CD4-positive, CD25-positive, alpha-beta regulatory T cell (primary cell): ENCODE measurements around the gene ATP9B. TPM values are rescaled to one million over a fixed set of nuclear protein-coding genes. Genes with fewer than 3 reads are reported as not detected.
A peak's percentile ranks its signal among the peaks of the same experiment; 100 is the strongest.

Source experiments
- ATAC-seq, 2 donors: fragments of 150-1000 bp; cut with Tn5 transposase; one replicate each; pipeline ENCODE4 v1.10.0; 2021; ENCODE audit warnings: low read depth in 2 of 2, moderate number of reproducible peaks in 2 of 2, moderate library complexity in 1 of 2
- DNase-seq, 3 donors: peaks; one replicate each; pipeline versions ENCODE4 v3.0.0 to v3.0.0-alpha.2; 2012 to 2022; ENCODE audit warnings: mixed read lengths in 1 of 3
- H3K27ac ChIP-seq: one replicate; pipeline ENCODE4 v1.7.0; 2013; ENCODE audit warnings: mild to moderate bottlenecking, low read length; ENCODE audit not compliant: insufficient read depth, poor library complexity, severe bottlenecking
- H3K27me3 ChIP-seq: one replicate; pipeline ENCODE4 v1.7.0; 2013; ENCODE audit warnings: low read length; ENCODE audit not compliant: control insufficient read depth, insufficient read depth
- H3K36me3 ChIP-seq: one replicate; pipeline ENCODE4 v1.7.0; 2013; ENCODE audit warnings: mild to moderate bottlenecking, low read length, moderate library complexity; ENCODE audit not compliant: control insufficient read depth, insufficient read depth
- H3K4me1 ChIP-seq: 2 replicates; pipeline ENCODE4 v1.7.0; 2013; ENCODE audit warnings: mild to moderate bottlenecking, low read length; ENCODE audit not compliant: insufficient read depth, control insufficient read depth, poor library complexity, severe bottlenecking
- H3K4me3 ChIP-seq: one replicate; pipeline ENCODE4 v1.7.0; 2013; ENCODE audit warnings: low read depth, mild to moderate bottlenecking, low read length, moderate library complexity
- H3K9me3 ChIP-seq, 2 experiments: 1 replicate in 1 of 2; 2 replicates in 1 of 2; pipeline ENCODE4 v1.7.0; 2013; ENCODE audit warnings: low read length in 2 of 2, mild to moderate bottlenecking in 1 of 2, moderate library complexity in 1 of 2; ENCODE audit not compliant: control insufficient read depth in 2 of 2
- H3K27ac Mint-ChIP-seq, 3 donors: one replicate each; pipeline ENCODE4 v1.8.0; 2020 to 2022; ENCODE audit warnings: mild to moderate bottlenecking in 3 of 3, mixed read lengths in 3 of 3, moderate library complexity in 2 of 3
- H3K27me3 Mint-ChIP-seq: one replicate; pipeline ENCODE4 v1.8.0; 2022; ENCODE audit warnings: mild to moderate bottlenecking, mixed read lengths
- H3K36me3 Mint-ChIP-seq: one replicate; pipeline ENCODE4 v1.8.0; 2020; ENCODE audit warnings: mixed read lengths
- H3K4me1 Mint-ChIP-seq, 4 donors: one replicate each; pipeline ENCODE4 v1.8.0; 2020 to 2022; ENCODE audit warnings: mixed read lengths in 4 of 4, mild to moderate bottlenecking in 1 of 4
- H3K4me3 Mint-ChIP-seq, 4 donors: one replicate each; pipeline ENCODE4 v1.8.0; 2020 to 2022; ENCODE audit warnings: mild to moderate bottlenecking in 4 of 4, mixed read lengths in 4 of 4, moderate library complexity in 3 of 4
- H3K9me3 Mint-ChIP-seq, 7 donors: one replicate each; pipeline ENCODE4 v1.8.0; 2020 to 2022; ENCODE audit warnings: mixed read lengths in 7 of 7, mild to moderate bottlenecking in 3 of 7, moderate library complexity in 2 of 7
- polyA plus RNA-seq, 4 donors: library from polyadenylated mRNA; unstranded; fragments of 300-500 nt; fragmentation: Illumina TruSeq; gene quantifications; one replicate each; pipeline ENCODE4 v1.2.3, GENCODE V29; 2021
- total RNA-seq: library from RNA; stranded (reverse); gene quantifications from one replicate; pipeline ENCODE4 v1.2.3, GENCODE V29; 2022

The ATP9B gene
- total and polyA plus RNA-seq, 5 donors from 2014 or later: 14.1 to 75.3 (median 17.6) TPM

DNA sequence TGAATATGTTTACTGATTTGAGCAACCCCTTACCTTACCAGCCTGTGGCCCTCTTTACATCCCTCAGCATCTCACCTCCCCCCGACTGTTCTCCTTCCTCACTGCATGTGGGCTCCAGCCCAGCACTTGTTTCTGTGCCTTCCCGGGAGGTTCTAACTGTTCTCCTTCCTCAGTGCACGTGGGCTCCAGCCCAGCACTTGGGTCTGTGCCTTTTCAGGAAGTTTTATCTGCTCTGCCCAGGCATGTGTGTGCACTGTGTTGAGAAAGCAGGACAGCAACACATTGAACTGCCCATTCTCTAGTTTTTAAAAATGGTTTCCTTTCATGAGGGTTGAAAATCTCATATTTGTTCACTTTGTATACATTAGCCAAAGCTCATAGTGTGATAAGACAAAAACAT is 158.4 kb downstream of the ATP9B start:
- peaks cover 29% of the 10 kb centered on the region for H3K36me3 Mint-ChIP-seq
- no peaks in the 10 kb centered on the region for H3K4me1 ChIP-seq
- peak overlapping the region in 2 of 3 donors; percentile 58 to 73 for H3K27ac Mint-ChIP-seq
- H3K27me3 ChIP-seq: no peaks in the 10 kb centered on the region
- no peak for ATAC-seq
- H3K4me1 Mint-ChIP-seq: peaks cover 0 to 15% (median 4%) of the 10 kb centered on the region in 4 donors
- H3K9me3 Mint-ChIP-seq: peaks cover 0 to 1% (median 0%) of the 10 kb centered on the region in 7 donors
- H3K27ac ChIP-seq: no peak overlapping the region
- no peak for DNase-seq
- H3K36me3 ChIP-seq: peaks cover 11% of the 10 kb centered on the region
- no peak overlapping the region for H3K4me3 ChIP-seq
- H3K9me3 ChIP-seq: no peaks in the 10 kb centered on the region
- H3K4me3 Mint-ChIP-seq: no peak overlapping the region
- no peaks in the 10 kb centered on the region for H3K27me3 Mint-ChIP-seq

DNA sequence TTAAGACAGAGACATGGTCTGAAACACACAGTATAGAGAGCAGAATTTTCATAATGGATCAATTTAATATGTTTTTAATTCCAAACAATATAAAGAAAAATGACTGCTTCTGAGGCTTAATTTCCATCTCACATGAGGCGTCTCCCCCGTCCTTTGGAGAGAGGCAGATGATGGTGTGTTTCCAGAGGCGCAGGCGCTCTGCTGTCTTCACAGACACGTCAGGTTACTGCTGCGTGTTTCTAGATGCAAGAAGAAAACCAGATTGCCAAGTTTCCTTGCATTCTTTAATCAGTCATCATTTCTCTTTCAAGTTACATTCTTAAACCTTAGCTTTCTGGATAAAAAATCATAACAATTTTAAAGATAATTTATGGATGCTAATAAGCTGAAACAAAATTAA is 160.2 kb downstream of the ATP9B start:
- Mint-ChIP-seq H3K27me3 (no peaks in the 10 kb centered on the region), H3K9me3 (peaks cover 0 to 1% (median 0%) of the 10 kb centered on the region in 7 donors), H3K4me3 (no peak overlapping the region), H3K36me3 (peaks cover 29% of the 10 kb centered on the region), H3K4me1 (peaks cover 0 to 19% (median 9%) of the 10 kb centered on the region in 4 donors), H3K27ac (no peak overlapping the region)
- H3K27ac ChIP-seq: no peak overlapping the region
- peaks cover 9% of the 10 kb centered on the region for H3K36me3 ChIP-seq
- no peaks in the 10 kb centered on the region for H3K4me1 ChIP-seq
- no peak overlapping the region for H3K4me3 ChIP-seq
- no peak for DNase-seq
- H3K9me3 ChIP-seq: no peaks in the 10 kb centered on the region
- ATAC-seq: no peak
- no peaks in the 10 kb centered on the region for H3K27me3 ChIP-seq

DNA sequence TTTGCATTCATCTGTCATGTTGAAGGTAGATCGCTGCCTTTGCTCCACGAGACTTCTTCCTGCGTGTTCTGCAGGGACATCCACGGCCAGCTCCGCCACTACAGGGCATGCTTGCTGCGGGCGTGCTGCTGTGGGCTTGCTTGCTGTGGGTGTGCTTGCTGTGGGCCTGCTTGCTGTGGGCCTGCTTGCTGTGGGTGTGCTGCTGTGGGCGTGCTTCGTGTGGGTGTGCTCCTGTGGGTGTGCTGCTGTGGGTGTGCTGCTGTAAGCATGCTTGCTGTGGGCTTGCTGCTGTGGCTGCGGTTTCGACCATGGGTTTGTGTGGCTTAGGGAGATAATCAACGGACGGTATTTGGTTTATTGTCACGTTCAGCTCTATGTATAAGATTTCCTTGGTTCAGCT is 165.2 kb downstream of the ATP9B start:
- H3K4me1 ChIP-seq: no peaks in the 10 kb centered on the region
- Mint-ChIP-seq H3K27ac (no peak overlapping the region), H3K4me3 (peak overlapping the region in 1 of 4 donors; percentile 13), H3K4me1 (peaks cover 6 to 17% (median 9%) of the 10 kb centered on the region in 4 donors), H3K27me3 (no peaks in the 10 kb centered on the region), H3K36me3 (peaks cover 11% of the 10 kb centered on the region), H3K9me3 (peaks cover 0 to 4% (median 0%) of the 10 kb centered on the region in 7 donors)
- no peaks in the 10 kb centered on the region for H3K9me3 ChIP-seq
- ATAC-seq: no peak
- DNase-seq: no peak
- H3K36me3 ChIP-seq: no peaks in the 10 kb centered on the region
- H3K4me3 ChIP-seq: no peak overlapping the region
- H3K27me3 ChIP-seq: no peaks in the 10 kb centered on the region
- H3K27ac ChIP-seq: no peak overlapping the region

DNA sequence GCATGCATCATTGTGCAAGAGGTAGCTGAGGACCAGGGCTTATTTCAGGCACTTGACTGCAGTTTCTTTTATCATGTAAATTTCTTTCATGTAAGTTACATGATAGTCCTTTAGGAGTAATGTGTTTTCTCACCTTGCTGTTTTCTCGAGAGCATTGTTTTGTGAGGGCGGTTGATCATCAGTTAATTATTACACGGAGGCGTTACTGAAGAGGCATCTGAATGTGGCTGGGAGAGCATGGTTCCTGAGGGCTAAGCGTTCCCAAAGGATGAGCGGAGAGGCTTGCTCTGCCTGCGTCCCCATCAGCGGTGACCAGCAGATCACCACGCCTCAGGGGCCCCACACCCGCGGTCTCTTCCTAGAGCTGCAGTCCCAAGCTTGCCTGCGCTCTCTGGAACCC is 170.4 kb downstream of the ATP9B start:
- H3K4me1 Mint-ChIP-seq: peaks cover 5 to 11% (median 8%) of the 10 kb centered on the region in 4 donors
- peaks cover 10% of the 10 kb centered on the region for H3K36me3 Mint-ChIP-seq
- H3K4me1 ChIP-seq: no peaks in the 10 kb centered on the region
- no peaks in the 10 kb centered on the region for H3K27me3 ChIP-seq
- no peaks in the 10 kb centered on the region for H3K36me3 ChIP-seq
- ATAC-seq: no peak
- H3K4me3 Mint-ChIP-seq: no peak overlapping the region
- H3K9me3 ChIP-seq: no peaks in the 10 kb centered on the region
- no peak overlapping the region for H3K4me3 ChIP-seq
- H3K27ac ChIP-seq: no peak overlapping the region
- H3K27ac Mint-ChIP-seq: no peak overlapping the region
- no peaks in the 10 kb centered on the region for H3K27me3 Mint-ChIP-seq
- H3K9me3 Mint-ChIP-seq: peaks cover 0 to under 1% (median 0%) of the 10 kb centered on the region in 7 donors
- DNase-seq: no peak

DNA sequence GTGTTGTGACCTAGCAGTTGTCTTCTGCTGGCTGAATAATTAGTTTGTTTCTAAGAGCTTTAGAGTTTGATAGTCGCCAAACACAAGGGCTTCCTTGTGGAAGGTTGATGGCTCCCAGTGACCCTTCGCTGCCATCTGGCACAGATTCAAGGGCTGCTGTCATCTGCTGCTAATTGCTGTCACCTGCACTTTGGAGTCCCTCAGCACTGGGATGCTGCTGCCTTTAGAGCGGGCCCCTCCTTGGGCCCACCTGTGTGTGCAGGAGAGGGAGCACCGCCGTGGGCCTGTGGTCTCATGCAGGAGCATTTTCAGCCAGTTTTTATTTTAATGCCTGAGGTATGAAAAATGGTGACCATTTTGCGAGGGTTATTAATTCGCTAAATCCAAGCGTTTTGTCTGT is 172.6 kb downstream of the ATP9B start:
- ATAC-seq (no peak), DNase-seq (no peak)
- H3K4me3 Mint-ChIP-seq: no peak overlapping the region
- H3K36me3 ChIP-seq: no peaks in the 10 kb centered on the region
- H3K4me1 Mint-ChIP-seq: peaks cover 6 to 19% (median 8%) of the 10 kb centered on the region in 4 donors
- peaks cover 10% of the 10 kb centered on the region for H3K4me1 ChIP-seq
- H3K27me3 ChIP-seq: no peaks in the 10 kb centered on the region
- no peaks in the 10 kb centered on the region for H3K9me3 ChIP-seq
- H3K9me3 Mint-ChIP-seq: no peaks in the 10 kb centered on the region
- H3K36me3 Mint-ChIP-seq: peaks cover 10% of the 10 kb centered on the region
- no peak overlapping the region for H3K27ac ChIP-seq
- H3K27ac Mint-ChIP-seq: no peak overlapping the region
- H3K27me3 Mint-ChIP-seq: no peaks in the 10 kb centered on the region
- no peak overlapping the region for H3K4me3 ChIP-seq

DNA sequence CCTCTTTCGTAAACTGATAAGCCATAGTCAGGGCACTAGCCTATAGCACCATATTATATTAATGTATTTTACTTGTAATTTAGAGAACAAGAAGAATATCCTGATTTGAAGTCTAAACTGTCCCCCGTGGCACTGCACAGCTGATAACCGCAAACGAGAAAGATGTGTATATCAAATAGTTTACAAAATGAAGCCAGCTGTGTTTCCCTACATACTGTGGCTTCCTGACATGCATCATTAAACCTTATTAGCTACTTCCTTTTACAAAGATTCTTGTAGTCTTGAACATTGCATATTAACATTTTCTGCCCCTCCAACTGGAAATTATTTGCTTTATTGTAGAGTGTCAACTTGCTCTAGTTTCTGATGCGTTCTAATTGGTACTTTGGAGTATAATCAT is 173.1 kb downstream of the ATP9B start:
- ATAC-seq: no peak
- no peaks in the 10 kb centered on the region for H3K36me3 ChIP-seq
- no peaks in the 10 kb centered on the region for H3K9me3 ChIP-seq
- Mint-ChIP-seq H3K27ac (no peak overlapping the region), H3K4me3 (no peak overlapping the region), H3K27me3 (no peaks in the 10 kb centered on the region), H3K4me1 (peaks cover 6 to 19% (median 9%) of the 10 kb centered on the region in 4 donors), H3K36me3 (peaks cover 10% of the 10 kb centered on the region), H3K9me3 (no peaks in the 10 kb centered on the region)
- DNase-seq: no peak
- no peaks in the 10 kb centered on the region for H3K27me3 ChIP-seq
- H3K4me1 ChIP-seq: peaks cover 10% of the 10 kb centered on the region
- no peak overlapping the region for H3K4me3 ChIP-seq
- no peak overlapping the region for H3K27ac ChIP-seq

DNA sequence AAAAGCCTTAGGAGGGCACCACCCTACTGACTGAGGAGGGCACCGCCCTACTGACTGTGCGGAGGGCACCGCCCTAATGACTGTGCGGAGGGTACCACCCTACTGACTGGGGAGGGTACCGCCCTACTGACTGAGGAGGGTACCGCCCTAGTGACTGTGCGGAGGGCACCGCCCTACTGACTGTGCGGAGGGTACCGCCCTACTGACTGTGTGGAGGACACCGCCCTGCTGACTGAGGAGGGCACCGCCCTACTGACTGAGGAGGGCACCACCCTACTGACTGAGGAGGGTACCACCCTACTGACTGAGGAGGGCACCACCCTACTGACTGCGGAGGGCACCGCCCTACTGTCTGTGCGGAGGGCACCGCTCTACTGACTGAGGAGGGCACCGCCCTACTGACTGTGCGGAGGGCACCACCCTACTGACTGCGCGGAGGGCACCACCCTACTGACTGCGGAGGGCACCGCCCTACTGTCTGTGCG is 176.4 kb downstream of the ATP9B start:
- H3K36me3 ChIP-seq: no peaks in the 10 kb centered on the region
- H3K4me3 Mint-ChIP-seq: peak overlapping the region in 3 of 4 donors; percentile 22 to 64 (median 52)
- peak overlapping the region in 2 of 3 donors; percentile 25 to 84 for H3K27ac Mint-ChIP-seq
- H3K27me3 ChIP-seq: no peaks in the 10 kb centered on the region
- H3K9me3 ChIP-seq: no peaks in the 10 kb centered on the region
- H3K4me1 Mint-ChIP-seq: peaks cover 8 to 19% (median 10%) of the 10 kb centered on the region in 4 donors
- ATAC-seq (peak; percentile 35 to 58), DNase-seq (peak; percentile 56 to 63 (median 63))
- H3K27ac ChIP-seq: peak overlapping the region; percentile 43
- H3K9me3 Mint-ChIP-seq: no peaks in the 10 kb centered on the region
- H3K4me3 ChIP-seq: no peak overlapping the region
- H3K4me1 ChIP-seq: peaks cover 10% of the 10 kb centered on the region
- no peaks in the 10 kb centered on the region for H3K36me3 Mint-ChIP-seq
- H3K27me3 Mint-ChIP-seq: no peaks in the 10 kb centered on the region
